NCI-H1048 (cell line): ENCODE data around the gene CA9.

Experiments used
- DNase-seq: peaks from one replicate; lab custom pipeline; 2025; lab: John Stamatoyannopoulos, UW

CA9 gene

DNA sequence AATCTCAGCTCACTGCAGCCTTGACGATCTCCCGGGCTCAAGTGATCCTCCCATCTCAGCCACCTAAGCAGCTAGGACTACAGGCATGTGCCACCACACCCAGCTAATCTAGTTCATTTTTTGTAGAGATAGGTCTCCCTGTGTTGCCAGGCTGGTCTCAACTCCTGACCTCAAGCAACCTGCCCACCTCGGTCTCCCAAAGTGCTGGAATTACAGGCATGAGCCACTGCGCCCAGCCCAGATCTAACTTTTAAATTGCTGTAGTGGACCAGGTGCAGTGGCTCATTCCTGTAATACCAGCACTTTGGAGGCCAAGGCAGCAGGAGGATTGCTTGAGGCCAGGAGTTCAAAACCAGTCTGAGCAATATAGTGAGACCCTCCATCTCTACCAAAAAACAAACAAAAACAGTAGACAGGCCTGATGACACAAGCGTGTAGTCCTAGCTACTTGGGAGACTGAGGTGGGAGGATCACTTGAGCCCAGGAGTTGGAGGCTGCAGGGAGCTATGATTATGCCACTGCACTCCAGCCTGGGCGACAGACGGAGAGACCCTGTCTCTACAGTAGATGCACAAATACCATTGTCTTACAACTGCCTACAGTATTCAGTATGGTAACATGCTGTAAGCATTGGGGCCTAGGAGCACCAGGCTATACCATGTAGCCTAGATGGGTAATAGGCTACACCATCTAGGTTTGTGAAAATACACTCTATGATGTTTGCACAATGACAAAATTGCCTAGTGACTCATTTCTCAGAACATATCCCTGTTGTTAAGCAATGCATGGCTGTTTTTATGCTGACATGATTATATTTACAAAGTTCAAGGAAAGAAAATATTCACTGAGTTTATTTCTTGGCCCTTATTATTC, 21.5 kb upstream of the CA9 start:
- no peak for DNase-seq

DNA sequence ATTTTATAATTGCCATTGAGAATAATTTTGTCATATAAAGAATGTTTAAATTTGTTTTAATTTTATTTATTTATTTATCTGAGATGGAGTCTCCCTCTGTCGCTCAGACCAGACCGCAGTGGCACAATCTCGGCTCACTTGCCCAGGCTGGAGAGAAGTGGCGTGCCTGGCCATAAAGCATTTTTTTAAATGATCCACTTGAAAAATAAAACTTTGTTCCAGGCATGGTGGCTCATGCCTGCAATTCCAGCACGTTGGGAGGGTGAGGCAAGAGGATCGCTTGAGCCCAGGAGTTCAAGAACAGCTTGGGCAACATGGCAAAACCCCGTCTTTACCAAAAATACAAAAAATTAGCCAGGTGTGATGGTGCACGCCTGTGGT, 20.9 kb upstream of the CA9 start:
- DNase-seq: no peak

DNA sequence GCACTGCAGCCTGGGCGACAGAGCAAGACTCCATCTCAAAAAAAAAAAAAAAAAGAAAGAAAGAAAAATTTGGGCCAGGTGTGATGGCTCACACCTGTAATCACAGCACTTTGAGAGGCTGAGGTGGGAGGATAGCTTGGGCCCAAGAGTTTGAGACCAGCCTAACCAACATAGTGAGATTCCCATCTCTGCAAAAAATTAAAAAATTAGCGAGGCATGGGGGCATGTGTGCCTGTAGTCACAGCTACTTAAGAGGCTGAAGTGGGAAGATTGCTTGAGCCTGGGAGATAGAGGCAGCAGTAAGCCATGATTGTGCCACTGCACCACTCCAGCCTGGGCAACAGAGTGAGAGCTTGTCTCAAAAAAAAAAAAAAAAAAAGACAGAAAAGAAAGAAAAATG, 20.1 kb upstream of the CA9 start:
- no peak for DNase-seq

DNA sequence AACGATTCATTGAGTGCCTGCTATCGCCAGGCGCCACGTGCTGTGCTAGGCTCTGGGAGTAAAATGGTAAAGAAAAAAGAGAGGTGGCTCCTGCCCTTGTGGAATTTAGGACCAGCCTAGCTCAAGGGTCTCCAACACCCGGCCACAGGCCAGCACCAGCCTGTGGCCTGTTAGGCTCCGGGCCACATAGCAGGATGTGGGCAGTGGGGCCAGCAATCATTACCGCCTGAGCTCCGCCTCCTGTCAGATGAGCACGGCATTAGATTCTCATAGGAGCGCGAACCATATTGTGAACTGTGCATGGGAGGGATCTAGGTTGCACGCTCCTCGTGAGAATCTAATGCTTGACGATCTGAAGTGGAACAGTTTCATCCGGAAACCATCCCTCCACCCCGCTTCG, 17.4 kb upstream of the CA9 start:
- no peak for DNase-seq

DNA sequence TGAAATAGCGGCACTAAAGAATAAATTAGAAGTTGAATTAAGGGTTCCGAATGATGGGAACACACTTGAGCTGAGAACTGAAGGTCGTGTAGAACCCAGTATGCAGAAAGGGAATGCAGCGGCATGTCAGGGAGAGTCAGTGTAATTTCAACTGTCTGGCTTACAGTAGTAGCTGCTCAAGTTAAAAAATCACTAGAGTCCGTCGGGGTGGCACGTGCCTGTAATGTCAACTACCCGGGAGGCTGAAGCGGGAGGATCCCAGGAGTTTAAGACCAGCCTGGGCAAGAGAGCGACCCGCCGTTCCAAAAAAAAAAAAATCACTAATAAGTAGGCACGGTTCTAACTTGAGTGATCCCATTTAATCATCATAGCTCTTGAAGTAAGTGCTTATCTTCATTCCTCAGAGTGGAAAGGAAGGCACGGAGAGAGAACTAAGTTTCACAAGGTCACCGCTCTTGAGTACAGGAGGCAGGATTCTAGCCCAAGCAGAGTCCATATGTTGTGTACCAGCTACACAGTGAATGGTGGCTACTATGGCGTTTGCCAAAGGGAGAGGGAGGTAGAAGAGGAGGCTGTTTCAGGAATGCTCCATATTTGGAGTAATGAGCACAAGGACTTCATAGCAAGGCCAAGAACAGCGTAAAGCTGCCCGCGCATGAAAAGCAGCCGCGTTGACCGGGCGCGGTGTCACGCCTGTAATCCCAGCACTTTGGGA, 16.7 kb upstream of the CA9 start:
- DNase-seq: no peak

DNA sequence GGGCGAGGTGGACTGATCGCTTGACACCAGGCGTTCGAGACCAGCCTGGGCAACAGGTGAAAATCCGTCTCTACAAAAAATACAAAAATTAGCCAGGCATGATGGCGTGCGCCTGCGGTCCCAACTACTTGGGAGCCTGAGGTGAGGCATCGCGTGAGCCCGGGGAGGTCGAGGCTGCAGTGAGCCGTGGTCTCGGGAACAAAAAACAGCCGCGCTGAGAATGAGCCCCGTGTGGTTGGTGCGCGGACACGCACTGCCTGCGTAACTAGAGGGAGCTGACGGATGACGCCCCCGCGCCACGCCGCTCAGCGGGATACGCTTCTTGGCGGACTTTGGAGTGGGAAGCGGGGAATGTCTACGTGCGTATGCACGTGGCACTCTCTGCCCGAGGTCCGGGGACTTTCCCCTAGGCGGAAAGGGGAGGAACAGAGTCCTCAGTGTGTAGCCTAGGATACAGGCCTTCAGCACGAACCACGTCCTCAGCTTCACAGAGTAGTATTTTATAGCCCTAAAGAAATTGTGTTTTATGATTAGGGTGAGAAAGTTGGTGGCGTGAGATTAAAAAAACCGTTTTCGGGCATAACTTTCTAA, 16.1 kb upstream of the CA9 start, which contains the start of gene RMRP:
TSS of gene RMRP (minus strand) at position 474 of the 591 bp plus-strand sequence.
- DNase-seq: peak; percentile 97

DNA sequence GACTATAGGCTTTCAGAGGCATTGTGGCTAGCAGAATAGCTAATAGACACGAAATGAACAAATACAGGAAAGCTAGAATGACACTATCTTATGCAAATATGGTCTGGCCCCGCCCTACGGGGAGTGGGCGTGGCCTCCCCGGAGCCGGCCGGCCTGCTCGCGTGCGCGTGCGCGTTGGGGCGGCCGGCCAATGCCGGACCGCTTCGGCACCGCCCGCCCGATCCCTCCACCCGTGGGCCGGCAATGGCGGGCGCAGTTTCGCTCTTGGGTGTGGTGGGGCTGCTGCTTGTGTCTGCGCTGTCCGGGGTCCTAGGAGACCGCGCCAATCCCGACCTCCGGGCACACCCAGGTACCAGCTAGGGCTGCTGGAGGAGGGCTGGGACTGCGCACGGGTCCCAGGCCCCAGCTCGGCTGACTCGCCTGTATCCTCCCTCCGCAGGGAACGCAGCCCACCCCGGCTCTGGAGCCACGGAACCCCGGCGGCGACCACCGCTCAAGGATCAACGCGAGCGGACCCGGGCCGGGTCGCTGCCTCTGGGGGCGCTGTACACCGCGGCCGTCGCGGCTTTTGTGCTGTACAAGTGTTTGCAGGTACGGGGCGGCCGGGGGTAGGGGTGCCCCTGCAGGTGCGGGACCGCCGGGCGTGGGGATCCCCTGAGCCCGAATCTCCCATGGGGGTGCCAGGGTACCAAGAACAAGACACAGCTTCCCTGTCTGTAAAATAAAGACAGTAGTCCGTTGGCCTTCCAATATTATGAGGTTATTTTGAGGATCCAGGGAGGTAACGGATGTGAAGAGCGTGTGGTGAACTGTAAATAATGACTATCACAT, 15.4 kb upstream of the CA9 start, which contains the start of gene CCDC107:
TSS of gene CCDC107 (plus strand) at position 156 of the 831 bp plus-strand sequence. CDS start at position 244, 88 bp downstream.
- DNase-seq: peak; percentile 50

DNA sequence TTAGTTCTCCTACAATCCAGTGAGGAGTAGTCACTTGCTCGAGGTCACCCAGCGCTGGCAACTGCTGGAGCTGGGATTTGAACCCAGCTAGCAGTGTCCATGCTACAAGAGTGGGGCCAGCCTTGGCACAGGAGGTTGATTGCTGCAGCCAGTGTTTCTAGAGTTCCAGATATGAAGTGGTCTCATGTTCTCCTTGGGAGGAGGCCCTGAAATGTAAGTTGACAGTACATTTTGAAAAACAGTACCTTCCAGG, 14.8 kb upstream of the CA9 start:
- DNase-seq: no peak

DNA sequence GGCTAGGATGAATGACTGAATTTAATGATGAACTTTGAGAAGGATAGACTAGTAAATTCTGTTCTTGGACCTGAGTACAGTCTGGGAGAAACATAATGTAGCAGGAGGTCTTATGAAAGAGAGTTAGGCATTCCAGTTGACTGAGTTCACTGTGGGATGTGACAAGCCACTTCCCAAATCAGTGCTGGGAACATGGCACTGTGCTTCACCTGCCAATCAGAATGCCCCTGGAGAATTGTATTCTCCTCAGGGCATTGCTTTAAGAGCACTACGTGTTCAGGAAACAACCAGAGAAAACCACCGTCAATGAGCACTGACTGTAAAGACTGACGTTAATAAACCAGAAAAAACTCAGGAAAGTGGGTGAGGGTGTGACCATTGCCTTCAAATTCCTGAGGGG, 14.4 kb upstream of the CA9 start:
- no peak for DNase-seq

DNA sequence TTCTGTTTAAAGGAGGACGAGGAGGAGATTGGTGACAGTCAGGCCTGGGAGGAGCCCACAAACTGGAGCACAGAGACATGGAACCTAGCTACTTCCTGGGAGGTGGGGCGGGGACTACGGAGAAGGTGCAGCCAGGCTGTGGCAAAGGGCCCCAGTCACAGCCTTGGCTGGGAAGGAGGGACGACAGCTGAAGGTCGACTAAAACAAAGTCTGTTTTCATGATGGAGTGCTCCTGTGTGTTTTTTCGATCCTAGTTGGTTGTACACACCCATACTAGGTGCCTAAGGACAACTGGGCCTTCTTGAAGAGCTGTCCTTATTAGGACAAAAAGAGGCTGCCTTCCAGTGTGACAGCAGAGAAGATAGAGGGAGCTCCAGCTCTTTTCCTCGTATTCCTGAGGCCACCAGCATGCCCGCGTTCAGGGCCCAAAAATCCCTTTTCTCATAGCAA, 12.7 kb upstream of the CA9 start:
- no peak for DNase-seq

DNA sequence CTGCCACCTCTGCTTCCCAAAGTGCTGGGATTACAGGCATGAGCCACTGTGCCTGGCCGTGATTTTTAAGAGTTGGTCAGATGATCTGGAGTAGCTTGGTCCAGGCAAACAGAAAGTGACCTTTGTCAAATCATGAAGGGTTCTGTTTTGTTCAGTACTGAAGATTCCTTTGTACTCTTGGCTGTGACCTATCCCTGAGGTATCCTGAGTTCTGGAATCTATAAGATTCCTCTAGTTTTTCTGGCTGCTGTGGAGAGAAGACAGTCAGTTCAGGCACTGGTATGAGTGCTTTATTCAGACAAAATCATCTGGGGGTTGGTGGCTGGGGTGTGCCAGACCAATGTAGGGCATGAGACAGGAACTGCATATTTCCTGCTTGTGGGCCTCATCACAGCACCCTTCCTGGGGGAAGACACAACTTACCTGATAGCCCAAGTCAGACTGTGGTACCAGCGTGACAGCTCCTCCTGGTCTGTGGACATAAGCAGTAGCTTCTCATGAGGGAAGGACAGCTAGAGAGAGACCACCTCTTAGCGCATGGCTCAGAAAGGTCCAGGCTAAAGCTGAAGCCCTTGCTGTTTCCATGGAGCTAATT, 11.9 kb upstream of the CA9 start:
- no peak for DNase-seq

DNA sequence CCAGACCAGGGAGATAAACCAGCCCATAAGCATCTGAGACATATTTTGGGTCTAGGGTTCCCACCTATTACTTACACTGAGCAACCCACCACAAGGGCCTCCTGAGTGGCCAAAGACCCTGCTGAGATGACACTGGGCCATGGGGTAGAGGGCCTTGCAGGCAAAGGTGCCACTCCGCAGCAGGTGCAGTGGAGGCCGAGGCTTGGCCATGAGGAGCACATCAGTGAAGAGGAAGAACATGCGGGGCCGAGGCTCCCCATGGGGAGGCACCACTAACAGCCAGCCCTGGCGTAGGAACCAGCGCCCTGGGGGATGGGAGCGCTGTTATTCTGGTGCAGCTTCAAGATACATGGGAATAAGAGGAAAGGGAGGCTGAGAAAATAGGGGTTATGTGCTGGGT, 11.3 kb upstream of the CA9 start:
- DNase-seq: no peak

DNA sequence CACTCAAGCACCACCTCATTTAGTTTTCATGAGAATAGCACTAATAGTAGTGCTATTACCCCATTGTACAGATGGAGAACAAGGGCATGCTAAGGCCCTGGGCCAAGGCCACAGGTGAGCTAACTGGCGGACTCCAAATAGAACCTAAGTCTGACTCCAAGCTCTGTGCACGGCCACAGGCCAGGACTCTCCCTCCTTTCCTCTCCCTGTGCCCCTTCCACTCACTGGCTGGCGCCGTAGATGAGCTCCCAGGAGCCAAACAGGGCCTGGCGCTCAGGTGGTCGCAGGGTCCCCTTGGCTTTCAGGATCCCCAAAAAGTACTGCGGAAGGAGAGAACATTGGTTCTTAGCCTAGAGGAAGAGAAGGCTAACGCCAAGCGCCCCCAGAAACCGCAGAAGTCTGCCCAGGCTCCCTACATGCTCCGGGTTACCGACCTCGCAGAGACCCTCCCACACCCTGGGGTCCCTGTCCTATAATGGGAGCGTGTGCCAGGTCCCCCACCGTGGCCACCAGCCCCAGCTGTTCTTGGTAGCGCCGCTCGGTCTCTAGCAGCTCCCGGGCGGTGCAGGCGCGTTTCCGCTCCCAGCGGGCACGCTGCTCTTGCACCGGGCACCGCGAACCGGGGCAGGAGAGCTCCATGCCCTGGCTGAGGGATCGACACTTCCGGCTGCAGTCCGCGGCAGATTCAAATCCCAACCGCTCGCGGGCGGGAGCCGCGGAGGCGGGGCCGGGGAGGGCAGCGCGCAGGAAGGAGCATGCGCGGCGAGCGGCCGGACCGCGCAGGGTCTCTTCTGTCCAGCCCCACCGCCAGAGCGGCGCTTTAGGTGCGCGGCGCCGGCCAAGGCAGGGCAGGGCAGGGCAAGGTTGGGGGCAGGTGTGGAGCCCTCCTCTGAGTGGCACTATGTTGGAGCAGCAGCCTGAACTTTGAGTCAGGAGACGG, 8.9 kb upstream of the CA9 start, which contains the start of gene ARHGEF39:
TSS of gene ARHGEF39 (minus strand) at position 665 of the 940 bp plus-strand sequence. CDS start at position 639, 26 bp downstream.
- peak; percentile 66 for DNase-seq

DNA sequence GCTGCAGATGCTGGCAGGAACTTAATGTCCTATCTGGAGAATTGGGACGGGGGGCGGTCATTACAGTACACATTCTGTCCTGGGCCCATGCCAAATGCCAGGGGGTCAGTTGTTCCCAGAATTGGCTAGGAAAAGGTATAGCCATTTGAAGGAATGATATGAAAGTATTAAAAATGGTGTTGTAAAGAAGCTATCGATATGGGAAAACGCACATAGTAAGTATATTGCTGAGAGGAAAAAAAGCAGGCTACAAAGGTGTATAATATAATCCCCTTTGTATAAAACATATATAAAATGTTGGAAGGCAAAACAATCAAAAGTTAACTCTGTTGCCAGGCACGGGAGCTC, 8.3 kb upstream of the CA9 start:
- DNase-seq: no peak

DNA sequence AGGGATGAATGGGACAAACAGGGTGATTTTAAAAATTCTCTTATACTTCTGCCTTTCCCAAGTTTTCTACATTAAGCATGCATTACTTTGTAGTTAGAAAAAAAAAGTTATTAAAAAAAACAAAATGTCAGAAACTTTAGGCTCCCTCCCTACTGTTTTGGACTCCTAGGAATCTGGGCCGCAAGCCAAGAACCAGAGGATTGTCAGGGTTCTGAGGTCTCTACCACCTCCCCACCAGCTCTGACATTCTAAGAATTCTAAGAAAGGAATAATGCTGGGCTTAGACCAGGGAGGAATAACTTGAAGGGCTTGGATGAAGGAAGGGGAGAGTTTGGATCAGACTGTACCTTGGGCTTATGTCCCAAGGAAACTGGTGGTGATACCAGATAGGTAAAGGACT, 7.7 kb upstream of the CA9 start:
- DNase-seq: no peak

DNA sequence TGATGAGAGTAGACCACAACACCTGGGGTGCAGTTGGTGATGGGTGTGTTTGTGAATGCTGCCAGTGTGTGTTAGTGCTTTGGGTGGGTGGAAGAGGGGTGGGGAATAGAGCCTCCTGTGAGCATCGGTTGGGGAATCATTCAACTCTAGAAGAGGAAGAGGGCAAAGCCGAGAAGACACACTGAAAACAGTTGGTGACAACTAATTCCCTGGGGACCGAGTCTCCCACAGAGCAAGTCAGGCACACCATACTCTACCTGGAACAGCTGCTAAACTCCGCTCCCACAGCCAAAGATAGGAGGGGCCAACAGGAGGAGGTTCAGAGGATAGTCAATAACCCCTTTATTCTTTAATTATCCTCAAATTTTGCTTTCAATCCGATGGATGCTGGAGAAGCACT, 7.2 kb upstream of the CA9 start:
- no peak for DNase-seq

DNA sequence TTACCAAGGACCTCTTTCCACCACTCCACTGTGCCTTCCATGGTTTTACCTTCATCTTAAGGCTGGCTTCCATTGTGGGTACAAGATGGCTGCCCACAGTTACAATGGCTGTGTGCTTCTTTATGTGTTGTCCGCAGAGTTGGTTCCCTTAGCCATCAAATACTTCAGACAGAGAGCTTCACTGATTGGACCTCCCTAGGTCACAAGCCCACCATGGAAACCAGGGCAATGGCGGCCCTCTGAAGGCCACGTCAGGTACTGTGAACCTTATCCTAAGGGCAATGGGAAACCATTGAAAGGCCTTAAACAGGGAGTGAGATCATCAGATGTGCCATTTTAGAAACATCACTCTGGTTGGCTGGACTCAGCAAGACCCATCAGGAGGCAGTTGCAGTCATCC, 5.8 kb upstream of the CA9 start:
- no peak for DNase-seq

DNA sequence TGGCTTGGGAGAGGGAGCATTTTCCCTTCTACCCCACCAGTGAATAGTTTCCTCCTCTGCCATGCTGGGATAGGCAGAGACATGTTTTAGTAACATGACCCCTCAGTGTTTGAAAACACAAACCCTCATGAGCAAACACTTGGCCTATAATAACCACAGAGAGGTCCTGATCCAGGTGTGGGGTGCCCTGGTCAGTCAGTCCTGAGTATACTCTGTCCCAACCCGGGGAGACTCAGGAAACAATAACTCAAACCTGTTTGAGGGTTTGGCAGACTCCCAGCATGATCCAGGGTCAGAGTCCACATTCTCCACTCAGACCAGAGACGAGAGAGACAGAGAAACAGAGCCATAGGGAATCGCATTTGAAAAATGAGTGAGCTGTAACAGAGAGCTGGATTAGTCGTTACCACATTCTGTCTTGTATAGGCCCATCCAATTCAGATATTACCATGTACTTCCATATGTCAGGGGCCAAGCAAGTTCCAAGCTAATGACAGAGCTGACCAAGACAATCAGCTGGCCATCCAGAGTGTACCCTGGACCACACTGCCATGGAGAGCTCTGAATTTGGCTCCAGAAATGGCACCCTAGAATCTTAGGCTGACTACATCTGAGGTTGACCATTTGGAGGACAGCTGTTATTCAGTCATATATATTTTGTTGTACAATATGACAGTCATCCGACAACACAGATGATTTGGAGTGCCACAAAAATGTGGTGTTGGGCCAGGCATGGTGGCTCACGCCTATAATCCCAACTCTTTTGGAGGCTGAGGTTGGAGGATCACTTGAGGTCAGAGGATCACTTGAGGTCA, 4.2 kb upstream of the CA9 start:
- DNase-seq: no peak

DNA sequence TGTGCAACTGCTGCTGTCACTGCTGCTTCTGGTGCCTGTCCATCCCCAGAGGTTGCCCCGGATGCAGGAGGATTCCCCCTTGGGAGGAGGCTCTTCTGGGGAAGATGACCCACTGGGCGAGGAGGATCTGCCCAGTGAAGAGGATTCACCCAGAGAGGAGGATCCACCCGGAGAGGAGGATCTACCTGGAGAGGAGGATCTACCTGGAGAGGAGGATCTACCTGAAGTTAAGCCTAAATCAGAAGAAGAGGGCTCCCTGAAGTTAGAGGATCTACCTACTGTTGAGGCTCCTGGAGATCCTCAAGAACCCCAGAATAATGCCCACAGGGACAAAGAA, 265 bp downstream of the CA9 start:
- no peak for DNase-seq

DNA sequence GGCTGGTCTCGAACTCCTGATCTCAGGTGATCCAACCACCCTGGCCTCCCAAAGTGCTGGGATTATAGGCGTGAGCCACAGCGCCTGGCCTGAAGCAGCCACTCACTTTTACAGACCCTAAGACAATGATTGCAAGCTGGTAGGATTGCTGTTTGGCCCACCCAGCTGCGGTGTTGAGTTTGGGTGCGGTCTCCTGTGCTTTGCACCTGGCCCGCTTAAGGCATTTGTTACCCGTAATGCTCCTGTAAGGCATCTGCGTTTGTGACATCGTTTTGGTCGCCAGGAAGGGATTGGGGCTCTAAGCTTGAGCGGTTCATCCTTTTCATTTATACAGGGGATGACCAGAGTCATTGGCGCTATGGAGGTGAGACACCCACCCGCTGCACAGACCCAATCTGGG, 1.5 kb downstream of the CA9 start:
- DNase-seq: no peak
